T-cell (primary cell): ENCODE results near the gene PROSER3. TPM values are rescaled to one million over a fixed set of nuclear protein-coding genes. Genes with fewer than 3 reads are reported as not detected.
A peak's percentile ranks its signal among the peaks of the same experiment; 100 is the strongest.

Experiments
- ATAC-seq, 4 experiments: fragments of 200-7000 bp in 3 of 4; fragments of 150-1000 bp in 1 of 4; cut with Tn5 transposase; replicated peaks in 1 of 4; 1 replicate in 3 of 4; 2 replicates in 1 of 4; pipeline ENCODE4 v1.10.0; 2021; ENCODE audit warnings: moderate library complexity in 3 of 4, mild to moderate bottlenecking in 2 of 4, moderate number of reproducible peaks in 1 of 4
- CTCF ChIA-PET, 2 donors: fragments of 300-600 bp; sonication (Branson Sonifier 250); formaldehyde crosslinking; loops; one replicate each; lab custom pipeline; 2022; ENCODE audit warnings: antibody characterized with exemption in 2 of 2; lab: Charles Lee
- POLR2A ChIA-PET, 2 donors: fragments of 300-600 bp; sonication (Branson Sonifier 250); formaldehyde crosslinking; loops; one replicate each; lab custom pipeline; 2022; ENCODE audit warnings: antibody characterized with exemption in 2 of 2; lab: Charles Lee
- DNase-seq, 35 experiments: peaks; one replicate each; pipeline versions ENCODE4 v3.0.0 to v3.0.0-alpha.2; 2013 to 2023
- H3K27ac ChIP-seq: one replicate; pipeline ENCODE4 v1.5.1; 2013; ENCODE audit warnings: low read length
- H3K27me3 ChIP-seq, 2 experiments: replicated peaks in 1 of 2; 1 replicate in 1 of 2; 2 replicates in 1 of 2; pipeline versions ENCODE4 v1.6.1 to v1.7.0; 2013; ENCODE audit warnings: low read length in 1 of 2, mixed read lengths in 1 of 2; ENCODE audit not compliant: control insufficient read depth in 2 of 2, insufficient read depth in 2 of 2; ENCODE audit errors: extremely low read depth in 1 of 2
- H3K36me3 ChIP-seq, 2 donors: 1 replicate in 1 of 2; 2 replicates in 1 of 2; pipeline versions ENCODE4 v1.6.1 to v1.7.0; 2013; ENCODE audit warnings: low read length in 1 of 2; ENCODE audit not compliant: control insufficient read depth in 2 of 2, insufficient read depth in 1 of 2; ENCODE audit errors: extremely low read depth in 1 of 2
- H3K4me1 ChIP-seq, 2 experiments: 1 replicate in 1 of 2; 2 replicates in 1 of 2; pipeline versions ENCODE4 v1.6.1 to v1.7.0; 2013; ENCODE audit warnings: low read length in 2 of 2, mixed read lengths in 1 of 2; ENCODE audit not compliant: insufficient read depth in 2 of 2, control insufficient read depth in 1 of 2; ENCODE audit errors: extremely low read depth in 1 of 2
- H3K4me3 ChIP-seq, 2 donors: 1 replicate in 1 of 2; 2 replicates in 1 of 2; pipeline versions ENCODE4 v1.5.1 to v1.7.0; 2013; ENCODE audit warnings: mild to moderate bottlenecking in 2 of 2, low read length in 1 of 2, moderate library complexity in 1 of 2; ENCODE audit not compliant: control insufficient read depth in 1 of 2; ENCODE audit errors: extremely low read depth in 1 of 2
- H3K9me3 ChIP-seq: 2 replicates; pipeline ENCODE4 v1.7.0; 2013
- H3K27ac Mint-ChIP-seq, 2 donors: one replicate each; pipeline ENCODE4 v1.8.0; 2020 to 2021; ENCODE audit warnings: mild to moderate bottlenecking in 2 of 2, mixed read lengths in 2 of 2
- H3K27me3 Mint-ChIP-seq, 2 donors: one replicate each; pipeline ENCODE4 v1.8.0; 2021 to 2022; ENCODE audit warnings: mixed read lengths in 2 of 2
- H3K36me3 Mint-ChIP-seq: one replicate; pipeline ENCODE4 v1.8.0; 2021; ENCODE audit warnings: mixed read lengths
- H3K4me1 Mint-ChIP-seq, 3 donors: one replicate each; pipeline ENCODE4 v1.8.0; 2020 to 2022; ENCODE audit warnings: mixed read lengths in 3 of 3, mild to moderate bottlenecking in 1 of 3
- H3K4me3 Mint-ChIP-seq, 3 donors: one replicate each; pipeline ENCODE4 v1.8.0; 2020 to 2022; ENCODE audit warnings: mild to moderate bottlenecking in 3 of 3, mixed read lengths in 3 of 3, moderate library complexity in 3 of 3
- H3K9me3 Mint-ChIP-seq, 3 donors: one replicate each; pipeline ENCODE4 v1.8.0; 2020 to 2022; ENCODE audit warnings: mixed read lengths in 3 of 3
- WGBS: methylation state at CpG from one replicate; pipeline ENCODE4 v1.1.5; 2013; ENCODE audit warnings: missing lambda C conversion rate; ENCODE audit not compliant: insufficient coverage; 5-methylcytosine and 5-hydroxymethylcytosine counted together
- total RNA-seq, 35 experiments: library from RNA in 6 of 35; stranded (reverse) in 6 of 35; fragments of 120-200 nt in 1 of 35; gene quantifications; one replicate each; pipeline versions ENCODE4 v1.2.1 to v1.2.4 and lab custom pipeline; 2013 to 2026

Gene PROSER3
- total RNA-seq, 5 donors from 2014 or later (not counting 1 experiment from before 2014, with no cell fraction given): 31.3 to 52.1 (median 47.8) TPM

GRCh38 chr19:35713904-35714495 lies 44.0 kb upstream of the PROSER3 start:
- peaks cover 15 to 78% of the 10 kb centered on the region in 2 experiments for H3K4me1 ChIP-seq
- H3K9me3 ChIP-seq: no peaks in the 10 kb centered on the region
- ChIA-PET CTCF (interaction anchor here in 1 of 2 donors (0.8 to 1.0 kb wide), 3 partner anchors 12 to 34 kb away, joined by 3 to 5 read pairs (median 3); partner anchors contain the start of gene LIN37), POLR2A (interaction anchor here in 1 of 2 donors (0.6 kb wide), 1 partner anchor 21 kb away, joined by 11 read pairs; no protein-coding TSS in a partner anchor)
- DNase-seq (peak in 1 of 35 experiments; percentile 32), ATAC-seq (no peak)
- 54% methylated on average over 9 of the region's 12 CpGs for WGBS
- peak overlapping the region; percentile 30 to 52 for H3K4me3 ChIP-seq
- H3K9me3 Mint-ChIP-seq: no peaks in the 10 kb centered on the region
- H3K4me3 Mint-ChIP-seq: peak overlapping the region; percentile 29 to 100 (median 58)
- H3K27me3 Mint-ChIP-seq: no peaks in the 10 kb centered on the region
- H3K36me3 Mint-ChIP-seq: no peaks in the 10 kb centered on the region
- peaks cover 56 to 67% (median 64%) of the 10 kb centered on the region in 3 donors for H3K4me1 Mint-ChIP-seq
- H3K27me3 ChIP-seq: no peaks in the 10 kb centered on the region
- no peaks in the 10 kb centered on the region for H3K36me3 ChIP-seq
- H3K27ac ChIP-seq: peak overlapping the region; percentile 52
- peak overlapping the region; percentile 85 to 94 for H3K27ac Mint-ChIP-seq

- peaks cover 63 to 74% (median 71%) of the 10 kb centered on the region in 3 donors for H3K4me1 Mint-ChIP-seq
- Histone ChIP-seq H3K4me1 (peaks cover 16 to 86% of the 10 kb centered on the region in 2 experiments), H3K27me3 (no peaks in the 10 kb centered on the region), H3K4me3 (no peak overlapping the region), H3K36me3 (no peaks in the 10 kb centered on the region), H3K27ac (peak overlapping the region; percentile 28), H3K9me3 (no peaks in the 10 kb centered on the region)
- WGBS: 49% methylated on average over 11 of the region's 14 CpGs
- peaks cover 3% of the 10 kb centered on the region for H3K36me3 Mint-ChIP-seq
- no peaks in the 10 kb centered on the region for H3K9me3 Mint-ChIP-seq
- ChIA-PET POLR2A (no interaction called here), CTCF (interaction anchor here in 1 of 2 donors (1.0 kb wide), 2 partner anchors 12 to 33 kb away, joined by 3 read pairs; partner anchors contain the start of gene LIN37)
- peak overlapping the region; percentile 29 to 100 (median 58) for H3K4me3 Mint-ChIP-seq
- DNase-seq: no peak
- H3K27me3 Mint-ChIP-seq: no peaks in the 10 kb centered on the region
- peak overlapping the region; percentile 85 to 94 for H3K27ac Mint-ChIP-seq
- no peak for ATAC-seq
Observed at GRCh38 chr19:35714601-35715354, 43.2 kb upstream of the PROSER3 start.

- Mint-ChIP-seq H3K4me1 (peaks cover 68 to 76% (median 72%) of the 10 kb centered on the region in 3 donors), H3K27ac (peak overlapping the region in 1 of 2 donors; percentile 94), H3K4me3 (peak overlapping the region in 1 of 3 donors; percentile 100), H3K27me3 (no peaks in the 10 kb centered on the region), H3K36me3 (peaks cover 7% of the 10 kb centered on the region), H3K9me3 (no peaks in the 10 kb centered on the region)
- Histone ChIP-seq H3K27ac (peak overlapping the region; percentile 74), H3K4me1 (peaks cover 16 to 88% of the 10 kb centered on the region in 2 experiments), H3K4me3 (no peak overlapping the region), H3K9me3 (no peaks in the 10 kb centered on the region), H3K36me3 (peaks cover 0 to 4% of the 10 kb centered on the region in 2 donors), H3K27me3 (no peaks in the 10 kb centered on the region)
- no peak for DNase-seq
- ChIA-PET POLR2A (no interaction called here), CTCF (interaction anchor here in 1 of 2 donors (0.7 kb wide), 1 partner anchor 21 kb away, joined by 3 read pairs; no protein-coding TSS in a partner anchor)
- WGBS: 76% methylated on average over 3 of the region's 7 CpGs
- ATAC-seq: no peak
Observed at GRCh38 chr19:35715355-35715809, 42.6 kb upstream of the PROSER3 start.

- no peaks in the 10 kb centered on the region for H3K27me3 Mint-ChIP-seq
- 4% methylated on average over 49 of the region's 52 CpGs for WGBS
- peaks cover 16 to 79% of the 10 kb centered on the region in 2 experiments for H3K4me1 ChIP-seq
Observed at GRCh38 chr19:35715981-35716800, 41.8 kb upstream of the PROSER3 start.

GRCh38 chr19:35716801-35717664 lies 40.9 kb upstream of the PROSER3 start:
- Mint-ChIP-seq H3K36me3 (peaks cover 11% of the 10 kb centered on the region), H3K4me3 (peak overlapping the region; percentile 90 to 100 (median 91)), H3K9me3 (no peaks in the 10 kb centered on the region), H3K27ac (peak overlapping the region; percentile 94), H3K27me3 (no peaks in the 10 kb centered on the region), H3K4me1 (peaks cover 61 to 68% (median 67%) of the 10 kb centered on the region in 3 donors)
- Histone ChIP-seq H3K36me3 (peaks cover 11 to 15% of the 10 kb centered on the region in 2 donors), H3K27ac (peak overlapping the region; percentile 74), H3K4me3 (peak overlapping the region; percentile 84 to 85), H3K4me1 (peaks cover 16 to 73% of the 10 kb centered on the region in 2 experiments), H3K27me3 (no peaks in the 10 kb centered on the region), H3K9me3 (no peaks in the 10 kb centered on the region)
- ATAC-seq (peak; percentile 83 to 88 (median 86)), DNase-seq (peak; percentile 89 to 99 (median 97))
- WGBS: under 1% methylated on average over 65 of the region's 77 CpGs
- ChIA-PET POLR2A (no interaction called here), CTCF (no interaction called here)

More at GRCh38 chr19:35715981-35716800, 41.8 kb upstream of the PROSER3 start:
- Mint-ChIP-seq H3K4me1 (peaks cover 65 to 70% (median 66%) of the 10 kb centered on the region in 3 donors), H3K4me3 (peak overlapping the region; percentile 90 to 100 (median 91)), H3K27ac (peak overlapping the region; percentile 94), H3K9me3 (no peaks in the 10 kb centered on the region), H3K36me3 (peaks cover 7% of the 10 kb centered on the region)
- ATAC-seq (no peak), DNase-seq (peak in 2 of 35 experiments; percentile 20 to 50)
- ChIA-PET CTCF (interaction anchor here in 1 of 2 donors (0.7 kb wide), 1 partner anchor 22 kb away, joined by 3 read pairs; no protein-coding TSS in a partner anchor), POLR2A (no interaction called here)
- Histone ChIP-seq H3K36me3 (peaks cover 4 to 9% of the 10 kb centered on the region in 2 donors), H3K4me3 (peak overlapping the region; percentile 84 to 85), H3K9me3 (no peaks in the 10 kb centered on the region), H3K27ac (peak overlapping the region; percentile 74), H3K27me3 (no peaks in the 10 kb centered on the region)
